HepG2 (cell line): Measurements from ENCODE around the gene SLC23A2. TPM values are rescaled to one million over a fixed set of nuclear protein-coding genes. Genes with fewer than 3 reads are reported as not detected.

Experiments used
- CBX5 ChIP-seq: sonication (generic); formaldehyde crosslinking; IDR thresholded peaks from 2 replicates; pipeline ENCODE4 v1.4.0; 2020; ENCODE audit warnings: missing genetic modification reagents, borderline replicate concordance
- CEBPG ChIP-seq: IDR thresholded peaks from 2 replicates; pipeline ENCODE4 v1.6.1; 2016
- CREM ChIP-seq, 2 experiments: sonication (generic) in 1 of 2; formaldehyde crosslinking in 1 of 2; IDR thresholded peaks; 2 replicates each; pipeline versions ENCODE4 v1.4.0 to v1.6.1; 2016 to 2020; ENCODE audit warnings: antibody characterized with exemption in 1 of 2, mild to moderate bottlenecking in 1 of 2, missing genetic modification reagents in 1 of 2
- DPF2 ChIP-seq: sonication (generic); formaldehyde crosslinking; IDR thresholded peaks from 2 replicates; pipeline ENCODE4 v1.4.0; 2020; ENCODE audit warnings: mild to moderate bottlenecking, low read depth, missing genetic modification reagents, borderline replicate concordance
- DZIP1 ChIP-seq: sonication (generic); formaldehyde crosslinking; IDR thresholded peaks from 2 replicates; pipeline ENCODE4 v1.5.0; 2020; ENCODE audit warnings: mild to moderate bottlenecking, missing genetic modification reagents
- FOSL1 ChIP-seq: sonication (generic); formaldehyde crosslinking; IDR thresholded peaks from 2 replicates; pipeline ENCODE4 v1.9.0; 2021; ENCODE audit warnings: missing genetic modification reagents, borderline replicate concordance
- FOXA1 ChIP-seq, 2 experiments: fragments of 450-650 bp in 1 of 2; sonication (generic) in 1 of 2; formaldehyde crosslinking in 1 of 2; IDR thresholded peaks; 2 replicates each; pipeline versions ENCODE4 v1.4.0 to v1.6.1; 2016 to 2020; ENCODE audit warnings: missing genetic modification reagents in 1 of 2
- HCFC1 ChIP-seq: fragments of 150-350 bp; IDR thresholded peaks from 2 replicates; pipeline ENCODE4 v1.6.1; 2014; ENCODE audit warnings: low read depth, low read length
- HDAC1 ChIP-seq: sonication (generic); formaldehyde crosslinking; IDR thresholded peaks from 2 replicates; pipeline ENCODE4 v1.5.1; 2020; ENCODE audit warnings: mild to moderate bottlenecking, missing genetic modification reagents
- HNRNPLL ChIP-seq: fragments of 200-400 bp; formaldehyde crosslinking; IDR thresholded peaks from 2 replicates; pipeline ENCODE4 v1.6.1; 2017; ENCODE audit warnings: mild to moderate bottlenecking, low read depth, low read length; ENCODE audit not compliant: poor library complexity, severe bottlenecking
- JUN ChIP-seq: sonication (generic); formaldehyde crosslinking; IDR thresholded peaks from 2 replicates; pipeline ENCODE4 v1.4.0; 2020; ENCODE audit warnings: mild to moderate bottlenecking, missing genetic modification reagents
- NFE2 ChIP-seq: sonication (generic); formaldehyde crosslinking; IDR thresholded peaks from 2 replicates; pipeline ENCODE4 v1.4.0; 2020; ENCODE audit warnings: missing genetic modification reagents
- RAD21 ChIP-seq: fragments of 450-650 bp; formaldehyde crosslinking; IDR thresholded peaks from 2 replicates; pipeline ENCODE4 v1.5.0; 2020; ENCODE audit warnings: mild to moderate bottlenecking
- SALL2 ChIP-seq: sonication (generic); formaldehyde crosslinking; IDR thresholded peaks from 2 replicates; pipeline ENCODE4 v1.8.1; 2023; ENCODE audit warnings: mild to moderate bottlenecking, missing genetic modification reagents, inconsistent platforms
- SMAD1 ChIP-seq: sonication (generic); formaldehyde crosslinking; IDR thresholded peaks from 2 replicates; pipeline ENCODE4 v1.4.0; 2020; ENCODE audit warnings: missing genetic modification reagents, low read depth, mild to moderate bottlenecking, borderline replicate concordance
- SP1 ChIP-seq, 2 experiments: fragments of 450-650 bp in 1 of 2; sonication (generic) in 1 of 2; formaldehyde crosslinking in 1 of 2; IDR thresholded peaks; 2 replicates each; pipeline versions ENCODE4 v1.4.0 to v1.6.1; 2016 to 2020; ENCODE audit warnings: missing genetic modification reagents in 1 of 2
- SP4 ChIP-seq: sonication (generic); formaldehyde crosslinking; IDR thresholded peaks from 2 replicates; pipeline ENCODE4 v1.8.1; 2023; ENCODE audit warnings: mild to moderate bottlenecking, missing genetic modification reagents
- TEF ChIP-seq: sonication (generic); formaldehyde crosslinking; IDR thresholded peaks from 2 replicates; pipeline ENCODE4 v1.5.0; 2020; ENCODE audit warnings: missing genetic modification reagents
- TFAP4 ChIP-seq: sonication (generic); IDR thresholded peaks from 2 replicates; pipeline ENCODE4 v1.6.1; 2016; ENCODE audit warnings: low read depth, borderline replicate concordance
- YEATS4 ChIP-seq: sonication (generic); formaldehyde crosslinking; IDR thresholded peaks from 2 replicates; pipeline ENCODE4 v1.4.0; 2020; ENCODE audit warnings: missing genetic modification reagents, borderline replicate concordance
- ZBTB26 ChIP-seq: IDR thresholded peaks from 2 replicates; pipeline ENCODE4 v1.6.1; 2016; ENCODE audit warnings: missing compliant biosample characterization, missing genetic modification reagents, borderline replicate concordance
- ZNF256 ChIP-seq: sonication (generic); formaldehyde crosslinking; conservative IDR thresholded peaks from 2 replicates; pipeline ENCODE4 v1.4.0; 2020; ENCODE audit warnings: missing genetic modification reagents
- ZNF274 ChIP-seq: sonication (generic); formaldehyde crosslinking; IDR thresholded peaks from 2 replicates; pipeline ENCODE4 v1.5.1; 2020; ENCODE audit warnings: mild to moderate bottlenecking, missing genetic modification reagents
- ZNF720 ChIP-seq: sonication (generic); formaldehyde crosslinking; IDR thresholded peaks from 2 replicates; pipeline ENCODE4 v1.4.0; 2020; ENCODE audit warnings: missing genetic modification reagents
- ZNF773 ChIP-seq: sonication (generic); formaldehyde crosslinking; IDR thresholded peaks from 2 replicates; pipeline ENCODE4 v1.4.0; 2020; ENCODE audit warnings: missing genetic modification reagents, borderline replicate concordance
- ZNF781 ChIP-seq: sonication (generic); formaldehyde crosslinking; IDR thresholded peaks from 2 replicates; pipeline ENCODE4 v1.5.1; 2020; ENCODE audit warnings: borderline replicate concordance, mild to moderate bottlenecking, missing genetic modification reagents; ENCODE audit errors: not compliant biosample characterization
- ZZZ3 ChIP-seq: sonication (generic); formaldehyde crosslinking; IDR thresholded peaks from 2 replicates; pipeline ENCODE4 v1.4.0; 2020; ENCODE audit warnings: missing genetic modification reagents, mild to moderate bottlenecking, borderline replicate concordance
- polyA plus RNA-seq, 8 experiments: library from polyadenylated mRNA; depleted of rRNA in 3 of 8; stranded (reverse) in 7 of 8; unstranded in 1 of 8; fragments of >200 nt; fragmentation: Illumina TruSeq in 4 of 8; extraction: Trizol in 4 of 8; gene quantifications; 2 replicates each; pipeline versions ENCODE4 v1.2.1 to v1.2.3, GENCODE V29; 2011 to 2016; ENCODE audit warnings: low read depth in 4 of 8, missing spikeins in 1 of 8, mixed read lengths in 1 of 8; ENCODE audit not compliant: insufficient read depth in 1 of 8
- total RNA-seq, 5 experiments: library from RNA; depleted of rRNA; stranded (reverse); fragments of >200 nt; fragmentation: Illumina TruSeq; extraction: Trizol; gene quantifications; 2 replicates each; pipeline ENCODE4 v1.2.3, GENCODE V29; 2016; ENCODE audit warnings: low read depth in 1 of 5

SLC23A2 gene
- total and polyA plus RNA-seq, 2 of the 13 experiments (the other 11 are each of a cell fraction or from before 2014, with no cell fraction given): 42.2 to 51.2 TPM

- TF ChIP-seq HNRNPLL: no peak
- TF ChIP-seq DPF2 (CRISPR knock-in tag): peak; percentile 97
- TF ChIP-seq HCFC1: no peak
- no peak for TF ChIP-seq FOSL1 (CRISPR knock-in tag)
- peak; percentile 59 for TF ChIP-seq YEATS4 (CRISPR knock-in tag)
- TF ChIP-seq NFE2: no peak
- TF ChIP-seq ZBTB26 (CRISPR knock-in tag): peak; percentile 96
- no peak for TF ChIP-seq FOXA1 (IDR thresholded peaks at IDR 0.05)
- peak; percentile 89 for TF ChIP-seq FOXA1 (CRISPR knock-in tag; IDR thresholded peaks at IDR 0.05)
- peak; percentile 91 for TF ChIP-seq CREM (IDR thresholded peaks at IDR 0.05)
- no peak for TF ChIP-seq CREM (CRISPR knock-in tag; IDR thresholded peaks at IDR 0.05)
- peak; percentile 83; the same call in 1 of the 2 replicates for TF ChIP-seq TFAP4
- TF ChIP-seq ZNF256 (CRISPR knock-in tag): no peak
- no peak for TF ChIP-seq SP1 (IDR thresholded peaks at IDR 0.05)
- TF ChIP-seq SP1 (CRISPR knock-in tag; IDR thresholded peaks at IDR 0.05): no peak
- TF ChIP-seq ZNF274 (CRISPR knock-in tag): no peak
- peak; percentile 99 for TF ChIP-seq HDAC1 (CRISPR knock-in tag)
- no peak; the same call in 1 of the 2 replicates for TF ChIP-seq SALL2 (CRISPR knock-in tag)
- no peak for TF ChIP-seq SMAD1 (CRISPR knock-in tag)
- no peak for TF ChIP-seq SP4 (CRISPR knock-in tag)
- TF ChIP-seq CEBPG (CRISPR knock-in tag): peak; percentile 100
- TF ChIP-seq ZNF781 (CRISPR knock-in tag): no peak
- TF ChIP-seq ZNF720 (CRISPR knock-in tag): no peak
- no peak for TF ChIP-seq RAD21 (CRISPR knock-in tag)
- no peak for TF ChIP-seq DZIP1 (CRISPR knock-in tag)
- peak; percentile 96 for TF ChIP-seq TEF (CRISPR knock-in tag)
- TF ChIP-seq CBX5 (CRISPR knock-in tag): peak; percentile 95
- TF ChIP-seq ZNF773: no peak
- TF ChIP-seq ZZZ3 (CRISPR knock-in tag): no peak; the same call in 1 of the 2 replicates
- no peak for TF ChIP-seq JUN (CRISPR knock-in tag)
These were observed 39.6 kb downstream of the SLC23A2 start (continued) for GRCh38 chr20:4961746-4962145.
